Measurements from ENCODE around the gene NAALADL2.

The NAALADL2 gene

GRCh38 chr3:175432376-175433025, 573.4 kb downstream of the NAALADL2 start:
- Histone ChIP-seq H4K20me1 (ENCODE audit: low read depth, low read length) (no peaks in the 10 kb centered on the region), H3K4me2 (ENCODE audit: low read depth, low read length, poor library complexity, severe bottlenecking) (no peak overlapping the region), H3F3A (ENCODE audit: insufficient read depth) (no peaks in the 10 kb centered on the region), H3K9me3 (ENCODE audit: insufficient read depth, low read length) (no peaks in the 10 kb centered on the region), H3K27me3 (ENCODE audit: low read length) (no peaks in the 10 kb centered on the region), H3K9ac (ENCODE audit: low read length) (no peak overlapping the region), H3K36me3 (ENCODE audit: low read length) (no peaks in the 10 kb centered on the region), H3K4me3 (ENCODE audit: insufficient read depth, low read length, poor library complexity, severe bottlenecking) (no peak overlapping the region), H2AFZ (ENCODE audit: low read depth, low read length, severe bottlenecking) (no peak overlapping the region), H3K79me2 (ENCODE audit: insufficient read depth, low read length) (no peaks in the 10 kb centered on the region), H3K27ac (ENCODE audit: low read depth, low read length) (no peak overlapping the region), H3K9me2 (replicated peaks; ENCODE audit: insufficient read depth, low read length) (no peaks in the 10 kb centered on the region)
- TF ChIP-seq EZH2phosphoT487 (conservative IDR thresholded peaks at IDR 0.05; ENCODE audit: low read length), result no peak
- TF ChIP-seq CTCF (IDR thresholded peaks at IDR 0.05; ENCODE audit: insufficient read depth, low read length, poor library complexity, severe bottlenecking), result no peak

GRCh38 chr3:175433026-175433674, 574.0 kb downstream of the NAALADL2 start:
- H3K9me3 ChIP-seq (ENCODE audit: insufficient read depth, low read length), result no peaks in the 10 kb centered on the region
- TF ChIP-seq EZH2phosphoT487 (conservative IDR thresholded peaks at IDR 0.05; ENCODE audit: low read length) (no peak), CTCF (IDR thresholded peaks at IDR 0.05; ENCODE audit: insufficient read depth, low read length, poor library complexity, severe bottlenecking) (no peak)
- no peak overlapping the region for H3K4me3 ChIP-seq (ENCODE audit: insufficient read depth, low read length, poor library complexity, severe bottlenecking)
- H3K79me2 ChIP-seq (ENCODE audit: insufficient read depth, low read length), result no peaks in the 10 kb centered on the region
- H3F3A ChIP-seq (ENCODE audit: insufficient read depth), result no peaks in the 10 kb centered on the region
- no peaks in the 10 kb centered on the region for H3K36me3 ChIP-seq (ENCODE audit: low read length)
- H3K9me2 ChIP-seq (replicated peaks; ENCODE audit: insufficient read depth, low read length), result no peaks in the 10 kb centered on the region
- no peak overlapping the region for H3K9ac ChIP-seq (ENCODE audit: low read length)
- no peak overlapping the region for H3K27ac ChIP-seq (ENCODE audit: low read depth, low read length)
- no peaks in the 10 kb centered on the region for H4K20me1 ChIP-seq (ENCODE audit: low read depth, low read length)
- no peak overlapping the region for H2AFZ ChIP-seq (ENCODE audit: low read depth, low read length, severe bottlenecking)
- H3K4me2 ChIP-seq (ENCODE audit: low read depth, low read length, poor library complexity, severe bottlenecking), result no peak overlapping the region
- no peaks in the 10 kb centered on the region for H3K27me3 ChIP-seq (ENCODE audit: low read length)

GRCh38 chr3:175434561-175434960, 575.4 kb downstream of the NAALADL2 start:
- no peaks in the 10 kb centered on the region for H3K27me3 ChIP-seq (ENCODE audit: low read length)
- H3K9ac ChIP-seq (ENCODE audit: low read length), result no peak overlapping the region
- no peak overlapping the region for H3K4me2 ChIP-seq (ENCODE audit: low read depth, low read length, poor library complexity, severe bottlenecking)
- H3K9me3 ChIP-seq (ENCODE audit: insufficient read depth, low read length), result no peaks in the 10 kb centered on the region
- no peak overlapping the region for H2AFZ ChIP-seq (ENCODE audit: low read depth, low read length, severe bottlenecking)
- no peaks in the 10 kb centered on the region for H4K20me1 ChIP-seq (ENCODE audit: low read depth, low read length)
- H3K27ac ChIP-seq (ENCODE audit: low read depth, low read length), result no peak overlapping the region
- H3F3A ChIP-seq (ENCODE audit: insufficient read depth), result no peaks in the 10 kb centered on the region
- H3K9me2 ChIP-seq (replicated peaks; ENCODE audit: insufficient read depth, low read length), result no peaks in the 10 kb centered on the region
- no peak overlapping the region for H3K4me3 ChIP-seq (ENCODE audit: insufficient read depth, low read length, poor library complexity, severe bottlenecking)
- H3K79me2 ChIP-seq (ENCODE audit: insufficient read depth, low read length), result no peaks in the 10 kb centered on the region
- no peak for TF ChIP-seq CTCF (IDR thresholded peaks at IDR 0.05; ENCODE audit: insufficient read depth, low read length, poor library complexity, severe bottlenecking)
- TF ChIP-seq EZH2phosphoT487 (conservative IDR thresholded peaks at IDR 0.05; ENCODE audit: low read length), result no peak
- H3K36me3 ChIP-seq (ENCODE audit: low read length), result no peaks in the 10 kb centered on the region
